A549 (cell line): ENCODE data around the gene NKAP.

Experiments used
- BHLHE40 ChIP-seq: IDR thresholded peaks from 2 replicates; pipeline ENCODE4 v1.6.1; 2012; ENCODE audit warnings: low read depth, low read length, inconsistent platforms
- CHD2 ChIP-seq: fragments of 150-350 bp; IDR thresholded peaks from 2 replicates; pipeline ENCODE4 v1.6.1; 2014; ENCODE audit warnings: low read length; ENCODE audit not compliant: partially characterized antibody
- CHD4 ChIP-seq: fragments of 200-600 bp; sonication (generic); IDR thresholded peaks from 2 replicates; pipeline ENCODE4 v1.6.1; 2016; ENCODE audit warnings: antibody characterized with exemption, mild to moderate bottlenecking, borderline replicate concordance
- EP300 ChIP-seq, 2 experiments: fragments of >200 bp; sonication (Bioruptor Twin); formaldehyde crosslinking; IDR thresholded peaks; 2 replicates in 1 of 2; 3 replicates in 1 of 2; pipeline ENCODE4 v1.6.1; 2016 to 2017
- HMGXB4 ChIP-seq: fragments of 250-450 bp; sonication (Bioruptor Pico); IDR thresholded peaks from 2 replicates; pipeline ENCODE4 v1.5.0; 2021; ENCODE audit warnings: mild to moderate bottlenecking, moderate library complexity, borderline replicate concordance
- KDM1A ChIP-seq: fragments of 200-600 bp; sonication (generic); IDR thresholded peaks from 2 replicates; pipeline ENCODE4 v1.6.1; 2016; ENCODE audit warnings: low read depth, mild to moderate bottlenecking
- KDM5A ChIP-seq: fragments of 200-600 bp; sonication (generic); IDR thresholded peaks from 2 replicates; pipeline ENCODE4 v1.6.1; 2016; ENCODE audit warnings: antibody characterized with exemption, mild to moderate bottlenecking
- MAX ChIP-seq: IDR thresholded peaks from 2 replicates; pipeline ENCODE4 v1.6.1; 2012
- POLR2A ChIP-seq: IDR thresholded peaks from 2 replicates; pipeline ENCODE4 v1.6.1; 2012; ENCODE audit warnings: mild to moderate bottlenecking, low read length
- RAD21 ChIP-seq, 2 experiments: fragments of >200 bp in 1 of 2; sonication (Bioruptor Twin) in 1 of 2; formaldehyde crosslinking in 1 of 2; IDR thresholded peaks in 1 of 2; conservative IDR thresholded peaks in 1 of 2; 2 replicates in 1 of 2; 3 replicates in 1 of 2; pipeline ENCODE4 v1.6.1; 2012 to 2018; ENCODE audit warnings: inconsistent platforms in 1 of 2
- TF ChIP-seq, protein P1 (sequence below): fragments of >200 bp; sonication (Bioruptor Twin); formaldehyde crosslinking; IDR thresholded peaks from 3 replicates; pipeline ENCODE4 v1.5.1; 2016

DNA sequence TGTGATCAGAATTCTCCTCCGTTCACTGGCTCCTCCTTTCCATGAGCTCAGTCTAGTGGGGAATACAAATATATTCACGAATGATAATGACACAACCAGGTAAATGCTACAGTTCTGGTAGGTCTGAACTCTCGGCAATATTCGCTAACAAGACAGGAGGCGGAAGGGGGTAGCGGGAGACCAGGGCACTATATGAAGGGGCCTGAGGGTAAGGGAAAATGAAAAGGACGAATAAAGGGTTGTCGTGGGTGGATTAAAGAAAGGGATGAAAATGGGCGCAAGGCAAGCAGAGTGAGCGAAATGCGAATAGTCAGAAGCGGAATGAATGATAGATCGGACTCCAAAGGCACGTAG lies 743 bp downstream of the NKAP start:
- TF ChIP-seq MAX (no peak), BHLHE40 (no peak), CHD4 (no peak), POLR2A (no peak), RAD21 (conservative IDR thresholded peaks at IDR 0.05 in 1 of 2, IDR thresholded peaks at IDR 0.05 in 1 of 2) (no peak), EP300 (IDR thresholded peaks at IDR 0.05) (no peak), KDM5A (no peak), CHD2 (no peak), KDM1A (no peak), HMGXB4 (no peak)
- TF ChIP-seq, protein P1, sequence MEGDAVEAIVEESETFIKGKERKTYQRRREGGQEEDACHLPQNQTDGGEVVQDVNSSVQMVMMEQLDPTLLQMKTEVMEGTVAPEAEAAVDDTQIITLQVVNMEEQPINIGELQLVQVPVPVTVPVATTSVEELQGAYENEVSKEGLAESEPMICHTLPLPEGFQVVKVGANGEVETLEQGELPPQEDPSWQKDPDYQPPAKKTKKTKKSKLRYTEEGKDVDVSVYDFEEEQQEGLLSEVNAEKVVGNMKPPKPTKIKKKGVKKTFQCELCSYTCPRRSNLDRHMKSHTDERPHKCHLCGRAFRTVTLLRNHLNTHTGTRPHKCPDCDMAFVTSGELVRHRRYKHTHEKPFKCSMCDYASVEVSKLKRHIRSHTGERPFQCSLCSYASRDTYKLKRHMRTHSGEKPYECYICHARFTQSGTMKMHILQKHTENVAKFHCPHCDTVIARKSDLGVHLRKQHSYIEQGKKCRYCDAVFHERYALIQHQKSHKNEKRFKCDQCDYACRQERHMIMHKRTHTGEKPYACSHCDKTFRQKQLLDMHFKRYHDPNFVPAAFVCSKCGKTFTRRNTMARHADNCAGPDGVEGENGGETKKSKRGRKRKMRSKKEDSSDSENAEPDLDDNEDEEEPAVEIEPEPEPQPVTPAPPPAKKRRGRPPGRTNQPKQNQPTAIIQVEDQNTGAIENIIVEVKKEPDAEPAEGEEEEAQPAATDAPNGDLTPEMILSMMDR: no peak
